K562 (cell line): ENCODE data around the gene CRB2. TPM values are rescaled to one million over a fixed set of nuclear protein-coding genes. Genes with fewer than 3 reads are reported as not detected.
A peak's percentile ranks its signal among the peaks of the same experiment; 100 is the strongest.

Experiments used
- ATF3 ChIP-seq, 2 experiments: fragments of 450-650 bp in 1 of 2; sonication (generic) in 1 of 2; formaldehyde crosslinking in 1 of 2; IDR thresholded peaks in 1 of 2; conservative IDR thresholded peaks in 1 of 2; 2 replicates each; pipeline versions ENCODE4 v1.6.1 to v1.8.1; 2016 to 2023; ENCODE audit warnings: mild to moderate bottlenecking in 2 of 2, moderate library complexity in 2 of 2, inconsistent platforms in 1 of 2, missing genetic modification reagents in 1 of 2
- BRCA1 ChIP-seq, 2 experiments: fragments of 450-650 bp in 1 of 2; sonication (generic) in 1 of 2; formaldehyde crosslinking in 1 of 2; IDR thresholded peaks; 2 replicates each; pipeline versions ENCODE4 v1.5.0 to v1.6.1; 2017 to 2020; ENCODE audit warnings: mild to moderate bottlenecking in 1 of 2, missing genetic modification reagents in 1 of 2
- BRD9 ChIP-seq: fragments of 450-650 bp; IDR thresholded peaks from 2 replicates; pipeline ENCODE4 v1.6.1; 2018; ENCODE audit warnings: low read depth; ENCODE audit not compliant: partially characterized antibody
- CEBPZ ChIP-seq: fragments of 150-350 bp; IDR thresholded peaks from 2 replicates; pipeline ENCODE4 v1.6.1; 2014; ENCODE audit warnings: low read depth, mild to moderate bottlenecking, low read length, borderline replicate concordance
- DDX20 ChIP-seq: fragments of 450-650 bp; IDR thresholded peaks from 2 replicates; pipeline ENCODE4 v1.6.1; 2016; ENCODE audit warnings: missing genetic modification characterization, low read depth, mild to moderate bottlenecking, missing compliant biosample characterization, moderate library complexity
- ETS1 ChIP-seq: conservative IDR thresholded peaks from 2 replicates; pipeline ENCODE4 v1.6.1; 2011; ENCODE audit warnings: low read depth, mild to moderate bottlenecking, low read length; ENCODE audit not compliant: control insufficient read depth
- SIN3B ChIP-seq: fragments of 450-650 bp; IDR thresholded peaks from 2 replicates; pipeline ENCODE4 v1.6.1; 2017; ENCODE audit warnings: low read depth, mild to moderate bottlenecking, moderate library complexity
- SPI1 ChIP-seq: IDR thresholded peaks from 2 replicates; pipeline ENCODE4 v1.6.1; 2011; ENCODE audit warnings: low read depth, low read length, control low read depth, borderline replicate concordance
- TFAP4 ChIP-seq: sonication (generic); formaldehyde crosslinking; IDR thresholded peaks from 2 replicates; pipeline ENCODE4 v1.8.0; 2022; ENCODE audit warnings: missing genetic modification reagents, mild to moderate bottlenecking, moderate library complexity, borderline replicate concordance
- ZBTB12 ChIP-seq: fragments of 250-450 bp; sonication (Bioruptor Pico); IDR thresholded peaks from 2 replicates; pipeline ENCODE4 v1.4.0; 2020
- ZBTB7A ChIP-seq: IDR thresholded peaks from 2 replicates; pipeline ENCODE4 v1.6.1; 2011; ENCODE audit warnings: low read depth, mild to moderate bottlenecking, low read length, moderate library complexity, borderline replicate concordance; ENCODE audit not compliant: control insufficient read depth
- ZKSCAN3 ChIP-seq: fragments of 250-450 bp; sonication (Bioruptor Pico); IDR thresholded peaks from 2 replicates; pipeline ENCODE4 v1.4.0; 2020
- ZNF347 ChIP-seq: fragments of 450-650 bp; formaldehyde crosslinking; IDR thresholded peaks from 2 replicates; pipeline ENCODE4 v1.4.0; 2020; ENCODE audit warnings: low read depth, mild to moderate bottlenecking, moderate library complexity
- ZNF639 ChIP-seq, 2 experiments: fragments of 200-800 bp in 1 of 2; sonication (Bioruptor generic) in 1 of 2; sonication (generic) in 1 of 2; formaldehyde crosslinking in 1 of 2; IDR thresholded peaks in 1 of 2; conservative IDR thresholded peaks in 1 of 2; 2 replicates each; pipeline versions ENCODE4 v1.5.0 to v1.6.1; 2016 to 2020; ENCODE audit warnings: missing compliant biosample characterization in 1 of 2, missing genetic modification characterization in 1 of 2, missing genetic modification reagents in 1 of 2
- ZNF785 ChIP-seq: fragments of 250-450 bp; sonication (Bioruptor Pico); IDR thresholded peaks from 2 replicates; pipeline ENCODE4 v1.4.0; 2020; ENCODE audit warnings: mild to moderate bottlenecking
- polyA plus RNA-seq, 8 experiments: library from polyadenylated mRNA; depleted of rRNA in 4 of 8; stranded (reverse) in 5 of 8; unstranded in 3 of 8; fragments of >200 nt; fragmentation: Nextera tagmentation in 2 of 8; fragmentation: Illumina TruSeq in 1 of 8; extraction: Ambion mirVana in 2 of 8; extraction: Trizol in 1 of 8; gene quantifications; 2 replicates each; pipeline versions ENCODE4 v1.2.1 to v1.2.3, GENCODE V29; 2011 to 2014; ENCODE audit warnings: inconsistent platforms in 1 of 8, missing spikeins in 1 of 8
- total RNA-seq, 7 experiments: library from RNA; depleted of rRNA in 6 of 7; stranded (reverse); fragments of >200 nt in 6 of 7; fragmentation: Illumina TruSeq in 2 of 7; extraction: Trizol in 2 of 7; gene quantifications; 2 replicates each; pipeline versions ENCODE4 v1.2.1 to v1.2.3, GENCODE V29; 2011 to 2021; ENCODE audit warnings: low replicate concordance in 1 of 7

Gene CRB2
- total and polyA plus RNA-seq, 9 of the 15 experiments (the other 6 are each of a cell fraction or from before 2014, with no cell fraction given), result 0.13 to 1.2 (median 0.25) TPM; not detected in 2

- no peak for TF ChIP-seq CEBPZ
- TF ChIP-seq ATF3 (IDR thresholded peaks at IDR 0.05), result peak; percentile 88
- no peak; the same call in 1 of the 2 replicates for TF ChIP-seq ATF3 (CRISPR knock-in tag; conservative IDR thresholded peaks at IDR 0.05)
- TF ChIP-seq ZBTB12 (CRISPR knock-in tag), result no peak
- TF ChIP-seq SIN3B, result no peak
- 0 out of 2 replicates have a peak, but pooled peaks have one; percentile 48 for TF ChIP-seq ZBTB7A
- no peak for TF ChIP-seq ZNF785 (CRISPR knock-in tag)
- no peak for TF ChIP-seq ZKSCAN3 (CRISPR knock-in tag)
- no peak for TF ChIP-seq BRD9
- TF ChIP-seq BRCA1 (IDR thresholded peaks at IDR 0.05), result no peak
- no peak for TF ChIP-seq BRCA1 (CRISPR knock-in tag; IDR thresholded peaks at IDR 0.05)
- peak; percentile 78; the same call in 1 of the 2 replicates for TF ChIP-seq TFAP4
- no peak for TF ChIP-seq DDX20 (tag)
- TF ChIP-seq ZNF347 (CRISPR knock-in tag), result no peak
- TF ChIP-seq ZNF639 (CRISPR knock-in tag; conservative IDR thresholded peaks at IDR 0.05 in 1 of 2, IDR thresholded peaks at IDR 0.05 in 1 of 2), result peak in 1 of 2 experiments; percentile 79; a peak in 2 of 4 replicates
- no peak for TF ChIP-seq ETS1
- peak; percentile 99 for TF ChIP-seq SPI1
These were observed 29.3 kb upstream of the CRB2 start (continued) for GRCh38 chr9:123326662-123327093.
